Body of pancreas (tissue), 4 donors: ENCODE measurements around the gene PPIE. TPM values are rescaled to one million over a fixed set of nuclear protein-coding genes. Genes with fewer than 3 reads are reported as not detected.

Source experiments
- ATAC-seq: fragments of 150-250 bp; one replicate; pipeline ENCODE4 v1.9.1; 2016
- DNase-seq, 4 donors: peaks; one replicate each; pipeline ENCODE4 v3.0.0-alpha.2; 2019
- H3K27ac ChIP-seq, 4 donors: fragments of 200-600 bp; sonication (generic); 1 replicate in 3 of 4; 2 replicates in 1 of 4; pipeline versions ENCODE4 v1.5.1 to v1.6.1; 2016 to 2019; ENCODE audit warnings: mild to moderate bottlenecking in 1 of 4, mixed read lengths in 1 of 4, moderate library complexity in 1 of 4
- H3K27me3 ChIP-seq, 2 donors: fragments of 200-600 bp; sonication (generic); one replicate each; pipeline ENCODE4 v1.6.0; 2016; ENCODE audit warnings: mild to moderate bottlenecking in 1 of 2
- H3K36me3 ChIP-seq, 2 donors: fragments of 200-600 bp; sonication (generic); replicated peaks in 1 of 2; 2 replicates each; pipeline ENCODE4 v1.5.1; 2016; ENCODE audit warnings: low read depth in 2 of 2; ENCODE audit not compliant: insufficient read depth in 1 of 2
- H3K4me1 ChIP-seq: fragments of 200-600 bp; sonication (generic); one replicate; pipeline ENCODE4 v1.6.0; 2016
- H3K4me3 ChIP-seq, 2 donors: fragments of 200-600 bp; sonication (generic); 1 replicate in 1 of 2; 2 replicates in 1 of 2; pipeline ENCODE4 v1.5.1; 2016 to 2019
- H3K9me3 ChIP-seq, 3 donors: fragments of 200-600 bp; sonication (generic); 1 replicate in 2 of 3; 2 replicates in 1 of 3; pipeline ENCODE4 v1.5.1; 2016
- POLR2A ChIP-seq, 3 donors: fragments of 450-650 bp; IDR thresholded peaks; one replicate each; pipeline ENCODE4 v1.6.1; 2016; ENCODE audit warnings: antibody characterized with exemption in 3 of 3, mild to moderate bottlenecking in 2 of 3
- WGBS, 2 donors: methylation state at CpG; one replicate each; pipeline ENCODE4 v1.1.5; 2017; 5-methylcytosine and 5-hydroxymethylcytosine counted together
- intact Hi-C: fragments of 100-400 bp; cut with DNase I; formaldehyde crosslinking; loops from one replicate; pipeline ENCODE4 v1.15.1; 2023
- total RNA-seq, 2 donors: library from RNA; depleted of rRNA; stranded (reverse); fragments of >200 nt; gene quantifications; one replicate each; pipeline ENCODE4 v1.1.0, GENCODE V29; 2016
- TF ChIP-seq, protein P1 (sequence below), 7 experiments: fragments of 450-650 bp in 4 of 7; fragments of 200-600 bp in 3 of 7; sonication (generic) in 3 of 7; IDR thresholded peaks; one replicate each; pipeline ENCODE4 v1.5.1; 2016 to 2019; ENCODE audit warnings: antibody characterized with exemption in 7 of 7

PPIE gene
- total RNA-seq, 2 donors from 2014 or later = 25.9 to 33.6 TPM

GRCh38 chr1:39726600-39726999 lies 12.1 kb upstream of the PPIE start:
- no peaks in the 10 kb centered on the region for H3K9me3 ChIP-seq
- TF ChIP-seq, protein P1, sequence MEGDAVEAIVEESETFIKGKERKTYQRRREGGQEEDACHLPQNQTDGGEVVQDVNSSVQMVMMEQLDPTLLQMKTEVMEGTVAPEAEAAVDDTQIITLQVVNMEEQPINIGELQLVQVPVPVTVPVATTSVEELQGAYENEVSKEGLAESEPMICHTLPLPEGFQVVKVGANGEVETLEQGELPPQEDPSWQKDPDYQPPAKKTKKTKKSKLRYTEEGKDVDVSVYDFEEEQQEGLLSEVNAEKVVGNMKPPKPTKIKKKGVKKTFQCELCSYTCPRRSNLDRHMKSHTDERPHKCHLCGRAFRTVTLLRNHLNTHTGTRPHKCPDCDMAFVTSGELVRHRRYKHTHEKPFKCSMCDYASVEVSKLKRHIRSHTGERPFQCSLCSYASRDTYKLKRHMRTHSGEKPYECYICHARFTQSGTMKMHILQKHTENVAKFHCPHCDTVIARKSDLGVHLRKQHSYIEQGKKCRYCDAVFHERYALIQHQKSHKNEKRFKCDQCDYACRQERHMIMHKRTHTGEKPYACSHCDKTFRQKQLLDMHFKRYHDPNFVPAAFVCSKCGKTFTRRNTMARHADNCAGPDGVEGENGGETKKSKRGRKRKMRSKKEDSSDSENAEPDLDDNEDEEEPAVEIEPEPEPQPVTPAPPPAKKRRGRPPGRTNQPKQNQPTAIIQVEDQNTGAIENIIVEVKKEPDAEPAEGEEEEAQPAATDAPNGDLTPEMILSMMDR (IDR thresholded peaks at IDR 0.05) = no peak
- no peak for TF ChIP-seq POLR2A (IDR thresholded peaks at IDR 0.05)
- no peak for ATAC-seq
- DNase-seq = no peak
- H3K27ac ChIP-seq = no peak overlapping the region
- H3K4me3 ChIP-seq = no peak overlapping the region
- H3K27me3 ChIP-seq = no peaks in the 10 kb centered on the region
- no peaks in the 10 kb centered on the region for H3K4me1 ChIP-seq
- intact Hi-C loops = no loop called here
- H3K36me3 ChIP-seq = no peaks in the 10 kb centered on the region
- 88 to 93% methylated on average over 3 of the region's 3 CpGs for WGBS, 2 donors

DNA sequence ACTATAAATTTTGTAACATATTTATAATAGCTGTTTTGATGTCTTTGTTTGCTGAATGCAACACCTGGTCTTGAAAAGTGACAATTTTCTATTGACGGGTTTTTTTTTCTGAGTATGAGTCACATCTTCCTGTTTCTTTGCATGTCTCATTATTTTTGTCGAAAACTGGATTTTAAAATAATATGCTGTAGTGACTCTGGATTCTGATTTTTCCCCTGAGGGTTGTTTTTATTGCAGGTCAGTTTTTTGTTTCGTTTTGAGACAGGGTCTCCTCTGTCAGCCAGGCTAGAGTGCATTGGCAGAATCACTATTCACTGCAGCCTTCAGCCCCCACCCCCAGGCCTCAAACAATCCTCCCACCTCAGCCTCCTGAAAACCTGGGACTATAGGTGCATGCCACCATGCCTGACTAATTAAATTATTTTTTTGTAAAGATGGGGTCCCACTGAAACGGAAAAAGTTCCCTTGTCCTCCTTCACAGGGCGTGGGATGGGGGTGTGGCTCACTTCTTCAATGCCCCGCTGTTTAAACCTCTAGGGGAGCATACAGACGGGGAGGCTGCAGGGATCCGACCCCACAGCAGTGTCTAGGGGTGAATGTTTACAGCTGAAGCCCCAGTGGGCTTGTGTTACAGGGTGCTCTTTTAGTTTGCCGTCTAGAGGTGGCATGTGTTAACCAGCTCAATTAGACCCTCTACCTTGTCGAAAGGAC lies 11.3 kb upstream of the PPIE start:
- Histone ChIP-seq H3K27me3 (no peaks in the 10 kb centered on the region), H3K4me3 (no peak overlapping the region), H3K27ac (no peak overlapping the region), H3K4me1 (peaks cover 3% of the 10 kb centered on the region), H3K9me3 (no peaks in the 10 kb centered on the region), H3K36me3 (no peaks in the 10 kb centered on the region)
- no peak for ATAC-seq
- TF ChIP-seq, protein P1 (IDR thresholded peaks at IDR 0.05) = no peak
- TF ChIP-seq POLR2A (IDR thresholded peaks at IDR 0.05) = no peak
- DNase-seq = no peak
- 56 to 61% methylated on average over 10 of the region's 10 CpGs for WGBS, 2 donors
- intact Hi-C loops = no loop called here

DNA sequence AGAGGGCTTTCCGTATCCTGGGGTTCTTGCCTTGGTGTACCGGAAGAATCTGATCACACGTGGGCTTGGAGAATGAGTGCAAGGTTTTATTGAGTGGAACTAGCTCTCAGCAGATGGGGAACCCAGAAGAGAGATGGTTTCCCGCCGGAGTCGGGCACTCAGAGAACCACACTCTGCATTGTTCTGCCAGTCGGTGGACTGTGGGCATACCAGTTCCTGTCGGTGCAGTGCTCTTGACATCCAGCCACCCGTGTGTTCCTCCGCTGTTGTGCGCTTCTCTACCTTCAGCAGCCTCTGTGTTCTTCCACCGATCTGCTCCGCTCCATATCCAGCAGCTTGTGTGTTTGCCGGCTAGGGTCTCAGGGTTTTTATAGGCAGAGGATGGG lies 10.8 kb upstream of the PPIE start:
- no peaks in the 10 kb centered on the region for H3K9me3 ChIP-seq
- DNase-seq (no peak), ATAC-seq (no peak)
- H3K27me3 ChIP-seq = no peaks in the 10 kb centered on the region
- intact Hi-C loops = no loop called here
- peaks cover 8% of the 10 kb centered on the region for H3K4me1 ChIP-seq
- no peak overlapping the region for H3K27ac ChIP-seq
- no peak for TF ChIP-seq POLR2A (IDR thresholded peaks at IDR 0.05)
- TF ChIP-seq, protein P1 (IDR thresholded peaks at IDR 0.05) = no peak
- H3K4me3 ChIP-seq = no peak overlapping the region
- 72 to 83% methylated on average over 14 of the region's 14 CpGs for WGBS, 2 donors
- H3K36me3 ChIP-seq = no peaks in the 10 kb centered on the region

GRCh38 chr1:39729030-39729429 lies 9.7 kb upstream of the PPIE start:
- H3K4me3 ChIP-seq = no peak overlapping the region
- no peak for ATAC-seq
- 60 to 70% methylated on average over 3 of the region's 3 CpGs for WGBS, 2 donors
- no peak overlapping the region for H3K27ac ChIP-seq
- no peaks in the 10 kb centered on the region for H3K36me3 ChIP-seq
- DNase-seq = no peak
- intact Hi-C loops = no loop called here
- TF ChIP-seq, protein P1 (IDR thresholded peaks at IDR 0.05) = no peak
- TF ChIP-seq POLR2A (IDR thresholded peaks at IDR 0.05) = no peak
- peaks cover 18% of the 10 kb centered on the region for H3K4me1 ChIP-seq
- H3K27me3 ChIP-seq = no peaks in the 10 kb centered on the region
- no peaks in the 10 kb centered on the region for H3K9me3 ChIP-seq

- TF ChIP-seq POLR2A (IDR thresholded peaks at IDR 0.05) = no peak
- TF ChIP-seq, protein P1 (IDR thresholded peaks at IDR 0.05) = no peak
- no peaks in the 10 kb centered on the region for H3K27me3 ChIP-seq
- no peaks in the 10 kb centered on the region for H3K9me3 ChIP-seq
- H3K27ac ChIP-seq = no peak overlapping the region
- no peaks in the 10 kb centered on the region for H3K36me3 ChIP-seq
- no peak for ATAC-seq
- intact Hi-C loops = no loop called here
- WGBS, 2 donors = 39 to 42% methylated on average over 4 of the region's 4 CpGs
- H3K4me1 ChIP-seq = peaks cover 23% of the 10 kb centered on the region
- H3K4me3 ChIP-seq = no peak overlapping the region
- DNase-seq = no peak
Observed at GRCh38 chr1:39729842-39730241, 8.8 kb upstream of the PPIE start.
